HL-60/S4 treated with phorbol 12-myristate 13-acetate at 8.2 ng/mL for 4 days and 3 days (cell line): ENCODE results near the gene PLXNA4.

Source experiments
- in situ Hi-C: fragments of 300-500 bp; cut with MboI; formaldehyde crosslinking; loops from 2 replicates; pipeline ENCODE4 v1.15.0; 2022; ENCODE audit warnings: low sequenced_read_pairs

PLXNA4 gene

DNA sequence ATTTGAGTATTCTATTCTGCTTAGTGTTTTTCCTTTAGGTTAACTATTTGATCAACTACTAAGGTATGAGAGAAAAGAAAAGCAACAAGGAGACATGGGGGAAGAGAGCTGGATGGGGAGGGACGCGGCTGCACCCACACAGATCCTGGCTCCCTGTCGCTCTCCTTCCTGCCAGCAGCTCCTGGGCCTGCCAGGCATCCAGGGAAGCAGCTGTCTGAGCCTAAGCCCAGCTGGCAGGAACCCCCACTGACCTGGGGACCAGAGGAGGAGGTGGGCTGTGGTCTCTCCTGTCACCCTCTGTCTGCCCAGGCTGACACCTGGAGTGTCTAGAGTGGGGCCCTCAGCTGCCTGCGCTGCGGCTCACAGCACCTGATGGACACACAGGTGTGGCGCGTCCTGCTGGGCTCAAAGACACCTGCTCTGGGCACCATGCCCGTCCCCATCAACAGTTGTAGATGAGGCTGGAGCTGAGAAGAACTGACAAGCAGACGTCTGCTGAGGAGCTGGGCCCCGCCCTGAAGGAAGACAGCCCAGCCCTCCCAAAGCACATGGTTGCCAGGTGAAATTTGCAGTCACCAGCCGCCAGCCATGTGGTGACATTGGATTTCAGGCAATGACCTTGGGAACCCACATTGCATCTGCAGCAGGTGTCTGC lies 207.9 kb downstream of the PLXNA4 start:
- in situ Hi-C loops, result no loop called here

DNA sequence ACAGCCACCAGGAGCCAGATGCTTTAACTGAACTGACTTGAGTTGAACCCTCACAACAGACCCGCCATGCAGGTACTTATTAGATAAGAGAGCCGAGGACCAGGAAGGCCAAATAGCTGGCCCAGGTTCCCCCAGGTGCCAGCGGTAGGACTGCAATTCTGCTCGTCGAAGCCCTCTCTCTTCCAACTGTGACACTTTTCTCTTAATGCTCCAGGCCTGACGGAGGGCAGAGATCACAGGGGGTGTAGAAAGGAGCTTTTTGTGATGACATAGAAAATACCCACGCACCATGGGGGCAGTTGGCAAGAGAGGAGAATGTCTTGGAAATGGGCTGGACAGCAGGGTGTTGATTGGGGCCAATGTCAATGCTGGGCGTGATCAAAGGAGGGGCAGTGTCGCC lies 208.5 kb downstream of the PLXNA4 start:
- in situ Hi-C loops, result no loop called here

DNA sequence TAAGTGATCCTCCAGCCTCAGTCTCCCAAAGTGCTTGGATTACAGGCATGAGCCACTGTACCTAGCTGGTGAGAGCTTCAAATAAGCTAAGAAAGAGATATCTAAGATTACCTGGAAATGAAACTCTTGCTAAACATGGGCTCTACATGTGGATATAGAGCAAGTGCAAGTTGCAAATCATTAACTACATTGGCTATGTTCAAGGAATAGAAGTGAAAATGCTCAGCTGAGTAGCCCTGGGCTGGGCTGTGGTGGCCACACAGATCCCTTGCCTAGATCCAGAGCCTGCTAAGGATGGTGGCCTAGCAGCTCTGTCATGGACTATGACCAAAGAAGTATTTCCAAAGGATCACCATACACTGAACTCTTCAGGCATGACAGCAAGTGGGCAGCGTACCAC lies 209.3 kb downstream of the PLXNA4 start:
- in situ Hi-C loops, result no loop called here

DNA sequence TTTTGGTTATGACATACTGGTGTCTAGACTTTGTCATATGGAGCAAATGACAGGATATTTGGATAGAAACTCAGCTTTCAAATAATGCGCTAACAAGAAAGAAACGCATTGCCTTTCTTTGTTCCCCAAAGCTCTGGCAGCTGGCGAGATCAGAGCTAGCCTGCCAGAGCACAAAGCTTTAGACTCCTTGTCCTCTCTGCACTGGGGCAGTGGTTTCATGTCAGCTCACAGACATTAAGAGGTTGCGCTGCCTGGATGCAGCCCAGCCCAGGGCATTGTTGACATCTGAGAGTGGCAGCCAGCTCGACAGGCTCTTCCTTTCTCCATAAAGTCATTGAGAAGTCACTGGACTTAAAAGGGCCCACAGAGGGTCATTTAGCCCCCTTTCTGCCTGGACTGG lies 212.0 kb downstream of the PLXNA4 start:
- in situ Hi-C loops, result no loop called here

DNA sequence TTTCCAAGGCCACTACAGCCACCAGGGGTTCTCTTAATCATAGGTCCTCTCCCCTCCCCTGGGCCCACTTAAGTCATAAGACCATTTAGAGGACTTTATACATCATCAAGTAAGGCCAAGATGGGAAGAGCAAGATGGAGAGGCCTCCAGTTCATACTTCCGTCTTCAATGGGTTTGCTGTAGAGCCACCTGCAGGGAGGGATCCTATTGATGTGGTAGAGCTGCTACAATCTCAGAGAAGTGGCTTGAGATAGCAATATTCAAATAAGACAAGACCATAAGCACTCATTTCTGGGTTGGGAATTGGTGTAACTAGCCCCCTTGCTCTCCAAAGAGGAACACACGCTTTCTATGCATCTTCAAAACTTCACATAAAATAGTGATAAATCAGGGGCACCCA lies 214.2 kb downstream of the PLXNA4 start:
- in situ Hi-C loops, result no loop called here

DNA sequence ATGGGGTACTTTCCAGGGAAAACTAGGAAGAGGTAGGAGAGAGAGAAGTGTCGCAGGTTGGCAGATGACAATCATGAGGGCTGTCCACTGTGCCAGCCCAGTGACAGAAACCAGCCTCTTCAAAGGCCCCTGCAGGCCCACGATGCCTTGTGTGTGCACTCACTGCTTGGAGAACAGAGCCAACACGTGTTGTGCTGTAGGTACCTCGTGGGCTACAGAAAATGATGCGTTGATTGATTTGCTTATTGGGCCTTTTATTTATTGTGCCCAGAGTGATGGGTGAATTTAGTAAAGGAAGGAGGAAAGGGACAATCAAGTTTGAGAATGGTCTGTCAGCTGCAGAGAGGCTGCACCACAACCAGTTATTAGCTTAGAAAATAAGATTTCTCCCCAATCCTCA lies 215.1 kb downstream of the PLXNA4 start:
- in situ Hi-C loops, result no loop called here

DNA sequence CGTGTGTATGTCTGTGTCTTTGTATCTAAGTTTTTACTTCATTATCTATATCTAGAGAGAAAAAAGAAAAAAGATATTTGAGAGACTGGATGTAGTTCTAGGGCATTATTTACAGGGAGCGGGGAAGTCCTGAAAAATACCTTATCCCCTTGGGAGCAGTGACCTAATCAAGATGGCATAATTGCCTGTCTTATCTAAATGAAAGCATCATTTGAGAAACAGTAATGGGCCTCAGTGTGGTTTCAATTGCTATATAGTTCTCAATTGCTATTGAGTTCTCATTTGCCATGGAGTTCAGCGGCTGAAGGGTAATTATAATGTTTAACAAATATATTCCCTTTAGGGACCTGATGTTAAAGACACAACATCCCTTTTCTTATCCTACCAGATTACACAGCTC lies 216.5 kb downstream of the PLXNA4 start:
- in situ Hi-C loops, result no loop called here

DNA sequence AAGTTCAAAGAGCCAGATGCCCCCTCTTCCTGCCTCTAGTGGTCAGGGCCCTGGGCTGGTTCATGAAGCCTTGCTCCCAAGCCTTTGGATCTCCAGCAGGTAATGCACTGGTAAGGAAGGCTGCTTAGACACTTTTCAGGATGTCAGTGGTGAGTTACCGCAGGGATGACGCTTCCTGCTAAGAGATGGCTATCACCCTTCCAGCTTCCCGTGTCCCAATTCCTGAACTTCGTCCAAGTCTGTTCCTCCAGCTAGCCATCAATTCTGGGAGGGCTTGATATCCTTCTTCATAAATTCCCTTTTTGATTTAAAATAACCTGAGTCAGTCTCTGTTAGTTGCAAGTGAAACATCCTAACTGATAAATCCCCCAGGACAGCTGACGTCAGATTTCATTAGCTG lies 221.2 kb downstream of the PLXNA4 start:
- in situ Hi-C loops, result no loop called here

DNA sequence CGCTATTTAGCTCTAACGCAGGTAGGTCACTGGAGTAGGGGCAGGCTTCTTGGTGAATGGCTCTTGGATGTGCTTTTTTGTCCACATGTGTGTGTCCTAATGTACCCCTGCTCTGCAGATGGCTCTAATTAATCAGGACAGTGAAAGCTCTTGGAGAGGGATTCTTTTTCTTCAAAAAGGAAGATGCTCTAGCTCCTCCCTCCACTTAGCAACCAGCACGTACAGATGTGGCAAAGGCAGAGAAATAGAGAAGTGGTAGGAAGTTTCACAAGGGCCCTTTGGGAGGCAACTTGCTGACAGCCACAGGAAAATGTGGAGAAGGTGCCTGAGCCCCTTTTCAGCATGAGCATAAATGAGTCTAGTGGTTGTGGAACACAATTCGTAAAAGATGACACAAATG lies 221.7 kb downstream of the PLXNA4 start:
- in situ Hi-C loops, result no loop called here

DNA sequence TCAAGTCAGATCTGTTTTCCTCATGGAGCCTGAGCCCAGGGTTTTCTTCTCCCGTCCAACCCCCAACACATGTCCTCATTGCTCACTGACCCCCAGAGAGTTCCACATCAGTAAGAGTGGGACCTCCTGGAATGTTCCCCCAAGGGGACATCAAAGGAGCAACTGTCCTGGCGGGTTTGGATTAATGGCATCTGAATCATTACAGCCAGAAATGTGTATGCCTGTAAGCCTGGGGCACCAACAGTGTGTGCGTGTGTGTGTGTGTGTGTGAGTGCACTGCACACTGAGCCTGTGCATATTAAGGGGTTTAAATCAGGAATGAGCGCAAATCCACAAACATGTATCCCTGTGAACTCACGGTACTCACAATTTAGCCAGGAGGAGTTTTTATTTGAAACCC lies 222.3 kb downstream of the PLXNA4 start:
- in situ Hi-C loops, result no loop called here

DNA sequence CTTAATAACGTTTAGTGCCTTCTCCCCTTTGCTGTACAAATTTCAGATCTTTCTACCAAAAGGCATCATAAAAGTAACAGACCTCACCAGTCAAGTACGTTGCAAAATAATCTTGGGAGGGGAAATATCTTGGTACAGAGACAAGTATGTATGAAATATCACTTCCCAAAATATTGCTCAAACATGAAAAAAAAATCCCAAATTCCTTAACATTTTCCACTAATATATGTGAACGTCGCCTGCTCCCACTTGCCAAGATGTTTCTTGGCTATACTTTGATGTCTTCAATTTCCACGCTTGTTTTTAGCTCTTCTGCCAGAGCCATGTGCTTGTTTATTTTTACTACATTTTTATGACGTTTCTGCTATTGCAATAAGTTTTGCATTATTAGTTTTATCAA lies 223.5 kb downstream of the PLXNA4 start:
- in situ Hi-C loops, result no loop called here

DNA sequence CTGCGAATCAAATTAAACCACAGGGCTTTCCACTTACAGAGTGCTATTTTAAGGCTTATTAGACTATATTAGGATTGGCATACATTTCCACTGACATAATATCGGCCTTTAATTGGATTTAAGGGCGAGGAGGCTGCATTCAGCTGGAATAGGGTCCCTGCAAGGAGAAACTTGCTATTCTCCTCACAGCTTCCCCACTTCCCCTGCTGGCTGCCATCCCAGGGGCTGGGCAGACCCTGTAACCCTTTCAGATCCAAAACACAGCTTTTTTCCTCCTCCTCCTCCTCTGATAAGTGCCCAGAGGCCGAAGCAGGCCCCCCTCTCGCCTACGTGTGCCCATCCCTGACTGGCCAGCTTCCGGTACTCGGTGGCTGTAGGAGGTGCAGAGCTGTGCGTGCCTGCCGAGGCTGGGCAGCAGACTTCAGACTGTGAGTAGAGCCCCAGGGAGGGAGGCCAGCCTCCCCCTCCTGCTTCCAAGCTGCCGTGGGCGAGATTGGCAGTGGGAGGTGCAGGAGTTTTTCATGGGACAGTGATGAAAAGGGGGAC lies 224.2 kb downstream of the PLXNA4 start:
- in situ Hi-C loops, result no loop called here

DNA sequence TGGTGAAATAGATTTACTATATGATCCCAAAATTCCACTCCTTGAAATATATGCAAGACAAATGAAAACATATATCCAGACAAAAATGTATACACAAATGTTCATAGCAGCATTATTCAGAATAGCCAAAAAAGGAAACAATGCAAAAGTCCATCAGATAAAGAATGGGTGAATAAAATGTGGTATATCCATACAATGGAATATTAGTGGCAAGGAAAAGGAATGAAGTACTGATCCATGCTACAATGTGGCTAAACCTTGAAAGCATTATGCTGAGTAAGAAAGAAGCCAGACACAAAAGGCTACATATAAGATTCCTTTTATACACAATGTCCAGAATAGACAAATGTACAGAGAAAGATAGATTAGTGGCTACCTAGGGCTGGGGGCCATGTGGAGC lies 225.5 kb downstream of the PLXNA4 start:
- in situ Hi-C loops, result no loop called here

DNA sequence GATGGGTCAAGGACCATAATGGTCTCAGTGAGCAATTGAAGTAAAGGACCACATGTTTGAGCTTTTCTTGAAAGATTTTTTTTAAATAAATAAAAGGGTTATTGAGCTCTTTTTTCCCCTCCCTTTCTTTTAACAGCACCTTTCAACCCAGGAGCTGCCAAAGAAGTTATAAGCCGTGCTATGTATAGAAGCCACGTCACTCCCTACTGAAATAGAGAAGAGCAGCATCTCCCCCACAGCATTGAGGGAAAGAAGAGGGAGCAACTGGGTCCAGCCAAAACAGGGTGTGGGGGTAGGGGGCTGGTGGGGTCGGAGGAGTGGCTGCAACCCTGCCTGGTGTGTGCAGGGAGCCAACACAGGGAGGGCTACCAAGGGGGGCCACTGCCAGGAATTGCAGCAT lies 227.2 kb downstream of the PLXNA4 start:
- in situ Hi-C loops, result no loop called here

DNA sequence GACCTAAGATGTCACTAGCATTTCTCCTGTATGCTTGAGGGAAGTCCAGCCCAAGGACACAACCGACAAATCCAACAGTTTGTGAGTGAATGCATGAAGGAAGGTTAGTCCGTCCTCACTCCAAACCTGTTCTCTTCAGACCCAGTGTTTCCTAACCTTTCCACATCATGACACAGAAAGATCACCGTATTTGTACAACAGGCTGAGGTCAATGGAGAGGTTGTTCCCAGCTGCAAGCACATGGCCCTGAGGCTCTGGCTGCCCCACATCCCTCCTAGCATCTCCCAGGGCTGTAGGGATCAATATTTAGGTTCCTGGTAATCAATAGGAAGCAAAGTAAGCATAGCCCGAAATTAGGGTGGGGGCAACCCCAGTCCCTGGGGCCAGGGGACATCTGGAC lies 227.9 kb downstream of the PLXNA4 start:
- in situ Hi-C loops, result no loop called here

DNA sequence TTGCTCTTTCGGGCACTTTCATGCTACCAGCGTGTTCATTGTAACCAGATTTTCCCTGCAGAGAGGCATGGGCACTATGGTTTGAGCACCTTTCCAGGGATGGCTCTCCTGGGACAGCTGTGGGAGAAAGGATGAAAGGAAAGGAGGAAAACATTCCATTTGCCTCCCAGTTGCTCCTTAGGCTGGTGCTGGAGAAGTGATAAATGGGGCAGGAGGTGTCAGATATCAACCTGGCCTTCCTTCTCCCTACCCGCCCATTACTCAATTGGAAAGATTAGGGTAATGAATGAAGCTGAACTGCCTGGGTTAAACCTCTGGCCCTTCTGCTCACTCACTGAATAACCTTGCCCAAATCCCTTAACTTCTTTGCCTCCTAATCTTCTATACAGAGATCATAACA lies 228.4 kb downstream of the PLXNA4 start:
- in situ Hi-C loops, result no loop called here

DNA sequence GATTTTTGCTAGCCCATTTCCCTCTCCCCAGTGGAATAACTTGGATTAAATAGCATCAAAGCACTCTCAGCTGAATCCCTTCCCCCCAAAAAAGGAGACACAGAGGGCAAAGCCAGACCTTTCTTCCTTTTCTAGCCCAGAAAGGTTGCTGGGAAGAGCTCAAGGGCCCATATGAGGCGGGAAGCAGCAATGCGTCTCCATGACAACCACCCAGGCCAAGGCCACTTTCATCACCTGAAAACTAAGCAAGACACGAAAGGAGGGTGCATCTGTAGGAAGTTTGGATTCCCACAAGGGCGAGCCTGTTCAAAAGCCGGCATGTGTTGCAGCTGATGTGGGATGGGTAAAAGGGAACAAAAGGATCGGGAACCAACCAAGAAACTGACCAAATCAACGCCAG lies 229.1 kb downstream of the PLXNA4 start:
- in situ Hi-C loops, result no loop called here

DNA sequence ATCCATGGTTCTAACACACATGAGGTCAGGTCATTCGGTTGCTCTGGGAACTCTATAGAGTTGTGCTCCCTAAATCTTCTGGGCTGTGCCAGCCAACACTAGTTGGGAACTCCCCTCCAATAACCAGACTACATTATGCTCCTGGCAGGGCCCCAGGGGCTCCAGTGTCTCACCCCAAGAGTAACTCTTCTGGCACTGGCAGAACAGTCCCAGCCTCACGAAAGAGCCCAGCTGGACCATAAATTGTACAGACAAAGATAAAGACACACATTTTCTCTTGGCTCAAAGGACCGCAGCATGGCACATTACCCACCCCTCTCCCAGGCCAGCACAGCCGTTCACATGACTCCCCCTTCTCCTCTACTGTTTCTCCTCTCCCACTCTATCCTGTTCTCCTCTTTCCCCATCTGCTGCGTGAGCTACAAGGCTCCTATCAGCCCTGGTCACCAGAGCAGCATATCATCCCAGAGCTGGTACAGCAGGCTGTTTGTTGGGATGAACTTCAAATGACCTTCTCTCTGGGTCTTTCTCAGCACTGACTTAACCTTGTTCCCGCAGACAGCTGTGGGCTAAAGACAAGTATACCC lies 230.6 kb downstream of the PLXNA4 start:
- in situ Hi-C loops, result no loop called here

DNA sequence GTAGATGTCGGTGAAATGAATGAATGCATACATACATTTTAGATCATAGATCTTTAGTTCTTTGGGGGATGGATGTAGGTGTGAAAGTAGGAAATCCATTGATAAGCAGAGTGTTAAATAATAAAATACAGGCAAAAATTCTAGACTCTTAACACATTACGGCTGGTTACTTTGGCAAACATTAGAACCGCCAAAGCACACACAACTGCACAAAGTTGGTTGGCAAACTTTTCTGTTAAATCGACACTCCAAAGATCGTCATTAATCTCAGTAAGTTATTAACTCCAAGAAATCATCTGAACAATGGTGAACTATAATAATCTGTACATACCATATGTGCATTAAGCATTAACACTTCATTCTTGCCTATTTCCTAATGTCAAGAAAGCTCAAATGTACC lies 231.2 kb downstream of the PLXNA4 start:
- in situ Hi-C loops, result no loop called here

DNA sequence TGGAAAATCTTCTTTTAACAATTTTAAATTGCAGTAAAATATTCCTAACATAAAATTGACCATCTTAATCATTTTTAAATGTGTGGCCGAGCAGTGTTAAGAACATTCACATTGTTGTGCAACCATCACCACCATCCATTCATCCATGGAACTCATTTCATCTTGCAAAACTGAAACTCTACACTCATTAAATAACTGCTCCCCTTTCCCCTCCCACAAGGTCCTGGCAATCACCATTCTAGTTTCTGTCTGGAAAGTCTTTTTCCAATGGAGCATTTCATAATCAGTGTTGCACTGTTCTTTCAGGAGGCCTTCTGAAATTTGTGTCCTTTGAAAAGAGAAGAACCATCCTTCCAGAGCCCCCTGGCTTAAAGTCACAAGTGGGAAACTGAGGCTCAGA lies 233.1 kb downstream of the PLXNA4 start:
- in situ Hi-C loops, result no loop called here

DNA sequence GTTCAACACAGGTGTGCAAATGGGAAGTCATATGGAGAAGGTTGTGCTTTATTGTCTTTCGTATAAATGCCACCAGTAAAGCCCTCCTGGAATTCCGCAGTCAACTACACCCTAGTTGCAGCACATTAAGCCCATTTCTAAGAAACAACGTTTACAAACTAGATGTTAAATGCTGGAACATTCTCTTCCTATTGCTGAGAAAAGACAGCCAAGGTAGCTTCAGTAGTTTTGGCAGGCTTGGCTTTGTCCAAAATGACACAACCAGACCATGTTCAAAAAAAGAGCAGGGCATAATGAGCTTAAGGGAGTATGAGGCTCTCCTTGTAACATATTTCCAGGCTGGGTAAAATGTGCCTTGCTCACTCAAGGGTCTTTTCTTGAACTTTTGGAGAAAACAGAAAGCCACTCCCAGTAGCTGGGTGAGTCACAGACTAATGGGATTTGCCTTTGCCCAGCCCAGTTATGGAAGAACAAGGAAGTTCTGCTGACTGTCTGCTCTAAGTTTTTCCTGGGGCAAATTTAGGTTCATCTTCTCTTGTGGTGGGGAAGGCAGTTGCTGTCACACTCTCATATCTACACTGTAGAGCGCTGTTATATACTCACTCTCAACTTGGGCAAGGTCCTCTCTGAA lies 238.7 kb downstream of the PLXNA4 start:
- in situ Hi-C loops, result no loop called here

DNA sequence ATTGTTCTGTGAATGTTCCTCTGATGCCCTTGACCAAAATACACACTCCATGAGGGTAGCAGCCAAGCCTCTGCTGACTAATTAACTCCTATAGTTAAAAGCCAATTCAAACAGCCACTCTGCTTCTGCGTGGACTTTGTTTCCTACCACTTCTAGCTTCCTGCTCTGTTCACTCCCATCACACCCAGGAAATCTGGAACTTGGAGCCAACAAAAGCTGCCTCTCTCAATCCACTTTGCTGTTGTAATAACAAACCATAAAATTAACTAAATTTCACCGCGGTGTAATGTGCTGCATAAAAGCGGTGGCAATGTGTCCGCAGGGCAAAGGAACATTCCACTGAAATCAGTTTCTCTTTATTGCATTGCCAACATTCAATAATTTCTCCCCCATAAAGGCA lies 239.5 kb downstream of the PLXNA4 start:
- in situ Hi-C loops, result no loop called here
